ENCODE results near the gene SPTAN1. TPM values are rescaled to one million over a fixed set of nuclear protein-coding genes. Genes with fewer than 3 reads are reported as not detected.

SPTAN1 gene
- total RNA-seq, 1 experiment from 2014 or later, result 111 TPM

DNA sequence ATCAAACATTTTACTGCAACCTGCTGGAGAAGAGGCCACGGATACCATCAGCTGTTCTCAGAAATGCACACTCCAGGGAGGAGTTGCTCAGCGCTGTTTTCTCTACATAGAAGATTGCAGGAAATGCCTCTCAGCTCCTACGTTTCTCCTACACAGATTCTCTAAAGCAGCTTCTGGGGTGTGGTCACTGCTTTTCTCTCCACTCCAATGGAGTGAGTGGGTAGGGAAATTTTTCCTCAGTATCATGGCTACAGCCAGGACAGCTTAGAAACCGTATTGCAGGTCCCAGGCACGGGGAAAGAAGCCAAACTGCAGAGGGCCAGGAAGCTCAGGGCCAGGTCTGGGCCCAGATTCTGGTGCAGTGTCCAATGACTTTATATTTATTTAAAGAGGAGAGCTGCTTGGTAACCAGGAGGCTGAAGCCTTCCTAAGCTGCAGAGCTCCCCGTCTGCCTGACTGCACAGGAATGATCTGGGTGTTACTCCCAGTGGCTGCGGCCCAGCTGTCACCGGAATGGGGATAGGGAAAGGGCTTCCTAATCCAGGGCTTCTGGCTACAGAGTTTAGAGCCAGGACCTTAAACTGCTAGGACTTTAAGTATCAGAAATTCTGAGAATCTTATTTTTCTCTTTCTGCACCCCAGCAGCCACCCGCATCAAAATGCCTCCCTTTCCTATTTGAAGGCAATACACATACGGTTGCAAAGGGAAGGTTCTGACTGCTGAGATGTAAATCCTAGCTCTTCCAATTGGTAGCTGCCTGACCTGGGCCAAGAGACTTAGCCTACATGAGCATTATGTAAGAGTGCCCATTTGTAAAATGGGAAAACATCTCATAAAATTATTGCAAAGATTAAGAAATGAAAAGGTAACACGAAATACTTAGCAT lies 1.4 kb upstream of the SPTAN1 start:
- intact Hi-C loops (cut with micrococcal nuclease), result loop anchor here (5.0 to 10.0 kb wide), 3 partner anchors 44 to 256 kb away; partner anchors contain the start of gene ODF2
- peak overlapping the region; percentile 60 to 93 for H3K4me3 ChIP-seq (replicated peaks in 1 of 2; ENCODE audit: low read depth in 1 of 2, low read length in 2 of 2)
- ChIA-PET RAD21 (ENCODE audit: low non-redundant PET in 1 of 2, low total read pairs in 2 of 2, uncharacterized antibody in 2 of 2, unreplicated experiment in 2 of 2) (interaction anchor here in 1 of 2 experiments (0.8 kb wide), 1 partner anchor 8 kb away, joined by 3 read pairs; no protein-coding TSS in a partner anchor), CTCF (interaction anchor here (1.2 kb wide), 1 partner anchor 267 kb away, joined by 3 read pairs; the partner anchor contains the start of gene ENDOG), POLR2A (interaction anchor here (1.3 to 2.5 kb wide), 4 partner anchors 8 to 15 kb away, joined by 3 to 10 read pairs (median 8); no protein-coding TSS in a partner anchor)
- no peaks in the 10 kb centered on the region for H3K9me2 ChIP-seq (ENCODE audit: insufficient read depth)
- peaks cover 30 to 37% of the 10 kb centered on the region in 2 experiments for H3K4me1 ChIP-seq (ENCODE audit: control insufficient read depth in 1 of 2, insufficient read depth in 2 of 2, low read length in 2 of 2)
- no peak overlapping the region for H3K27ac ChIP-seq (ENCODE audit: low read depth, low read length)
- peak overlapping the region; percentile 97 for H3K4me2 ChIP-seq (ENCODE audit: low read length)
- H2AFZ ChIP-seq (ENCODE audit: low read depth, low read length, poor library complexity, severe bottlenecking), result peak overlapping the region; percentile 89
- no peaks in the 10 kb centered on the region for H3K27me3 ChIP-seq (ENCODE audit: insufficient read depth, low read length)
- peak overlapping the region; percentile 68 for H3K9ac ChIP-seq (ENCODE audit: low read length)
- no peak for TF ChIP-seq ZFX (IDR thresholded peaks at IDR 0.05)
- no peak for TF ChIP-seq ATF3 (IDR thresholded peaks at IDR 0.05)
- no peak for TF ChIP-seq REST (IDR thresholded peaks at IDR 0.05; ENCODE audit: low read depth)
- TF ChIP-seq SRF (IDR thresholded peaks at IDR 0.05; ENCODE audit: low read depth), result no peak
- TF ChIP-seq RAD21 (IDR thresholded peaks at IDR 0.05; ENCODE audit: low read depth), result no peak
- TF ChIP-seq CBX3 (IDR thresholded peaks at IDR 0.05; ENCODE audit: low read depth), result no peak
- no peak for TF ChIP-seq ELF1 (IDR thresholded peaks at IDR 0.05; ENCODE audit: borderline replicate concordance, low read depth)
- TF ChIP-seq, protein P1, sequence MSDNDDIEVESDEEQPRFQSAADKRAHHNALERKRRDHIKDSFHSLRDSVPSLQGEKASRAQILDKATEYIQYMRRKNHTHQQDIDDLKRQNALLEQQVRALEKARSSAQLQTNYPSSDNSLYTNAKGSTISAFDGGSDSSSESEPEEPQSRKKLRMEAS (IDR thresholded peaks at IDR 0.05), result no peak
- TF ChIP-seq JUND (IDR thresholded peaks at IDR 0.05), result no peak
- TF ChIP-seq EZH2phosphoT487 (IDR thresholded peaks at IDR 0.05; ENCODE audit: borderline replicate concordance), result no peak
- no peak for TF ChIP-seq EZH2 (IDR thresholded peaks at IDR 0.05)
- no peak for TF ChIP-seq EGR1 (IDR thresholded peaks at IDR 0.05; ENCODE audit: low read depth)
- TF ChIP-seq SIN3A (IDR thresholded peaks at IDR 0.05; ENCODE audit: low read depth), result no peak
- no peak for TF ChIP-seq POLR2A (IDR thresholded peaks at IDR 0.05; ENCODE audit: borderline replicate concordance, extremely low read depth, insufficient read depth, insufficient read length)
- TF ChIP-seq CTCF (IDR thresholded peaks at IDR 0.05 in 2 of 3, conservative IDR thresholded peaks at IDR 0.05 in 1 of 3; ENCODE audit: borderline replicate concordance in 1 of 3, insufficient read depth in 1 of 3, low read depth in 2 of 3, low read length in 2 of 3), result no peak
- no peak for TF ChIP-seq CEBPB (IDR thresholded peaks at IDR 0.05; ENCODE audit: low read depth)
- no peak for TF ChIP-seq ZNF274 (IDR thresholded peaks at IDR 0.05; ENCODE audit: low read depth, low read length)
- TF ChIP-seq SP1 (IDR thresholded peaks at IDR 0.05; ENCODE audit: low read depth), result no peak
- TF ChIP-seq POLR2AphosphoS5 (IDR thresholded peaks at IDR 0.05; ENCODE audit: low read depth, low read length), result no peak
- no TSS peak for BruUV-seq (replicated peaks)
- ATAC-seq, result no peak
- peaks cover 7% of the 10 kb centered on the region; the same call in 1 of the 2 replicates for H4K20me1 ChIP-seq (ENCODE audit: insufficient read depth)
- no peak for DNase-seq (ENCODE audit: low read depth, low spot score)
- no peaks in the 10 kb centered on the region for H3K36me3 ChIP-seq (ENCODE audit: control insufficient read depth in 1 of 2, insufficient read depth in 2 of 2, low read length in 2 of 2)
- H3K9me3 ChIP-seq (ENCODE audit: control insufficient read depth in 1 of 2, insufficient read depth in 1 of 2, low read depth in 1 of 2, low read length in 2 of 2), result no peaks in the 10 kb centered on the region
- peaks cover 33% of the 10 kb centered on the region for H3K79me2 ChIP-seq (ENCODE audit: insufficient read depth, low read length)
